Spleen (tissue), 11 donors: ENCODE measurements around the gene POLR2H. TPM values are rescaled to one million over a fixed set of nuclear protein-coding genes. Genes with fewer than 3 reads are reported as not detected.

Experiments used
- DNase-seq: peaks from one replicate; pipeline ENCODE4 v3.0.0-alpha.2; 2020
- H3K27ac ChIP-seq, 8 donors: fragments of 200-600 bp; sonication (generic) in 7 of 8; 1 replicate in 4 of 8; 2 replicates in 4 of 8; pipeline versions ENCODE4 v1.5.0 to v1.8.0; 2016 to 2021; ENCODE audit warnings: inconsistent platforms in 4 of 8, mild to moderate bottlenecking in 4 of 8, moderate library complexity in 1 of 8
- H3K27me3 ChIP-seq, 7 donors: fragments of 200-600 bp; sonication (generic) in 6 of 7; replicated peaks in 1 of 7; 1 replicate in 4 of 7; 2 replicates in 3 of 7; pipeline versions ENCODE4 v1.5.0 to v1.8.0; 2016 to 2021; ENCODE audit warnings: inconsistent platforms in 3 of 7, mild to moderate bottlenecking in 1 of 7
- H3K36me3 ChIP-seq, 6 donors: fragments of 200-600 bp; sonication (generic) in 5 of 6; 1 replicate in 4 of 6; 2 replicates in 2 of 6; pipeline versions ENCODE4 v1.5.0 to v1.8.0; 2016 to 2021; ENCODE audit warnings: inconsistent platforms in 2 of 6
- H3K4me1 ChIP-seq, 6 donors: fragments of 200-600 bp; sonication (generic) in 5 of 6; 1 replicate in 3 of 6; 2 replicates in 3 of 6; pipeline versions ENCODE4 v1.5.0 to v1.8.0; 2016 to 2021; ENCODE audit warnings: inconsistent platforms in 3 of 6
- H3K4me3 ChIP-seq, 8 donors: fragments of 200-600 bp; sonication (generic) in 7 of 8; 1 replicate in 4 of 8; 2 replicates in 4 of 8; pipeline versions ENCODE4 v1.5.0 to v1.8.0; 2016 to 2021; ENCODE audit warnings: inconsistent platforms in 4 of 8, mild to moderate bottlenecking in 4 of 8, moderate library complexity in 2 of 8
- H3K9me3 ChIP-seq, 8 donors: fragments of 200-600 bp; sonication (generic) in 7 of 8; 1 replicate in 4 of 8; 2 replicates in 4 of 8; pipeline versions ENCODE4 v1.5.0 to v1.8.0; 2016 to 2021; ENCODE audit warnings: inconsistent platforms in 4 of 8
- POLR2A ChIP-seq, 3 donors: fragments of 450-650 bp; IDR thresholded peaks; one replicate each; pipeline ENCODE4 v1.5.1; 2017; ENCODE audit warnings: antibody characterized with exemption in 3 of 3, mild to moderate bottlenecking in 1 of 3
- POLR2AphosphoS5 ChIP-seq, 3 donors: sonication (generic); formaldehyde crosslinking; IDR thresholded peaks; one replicate each; pipeline ENCODE4 v1.5.1; 2017; ENCODE audit warnings: antibody characterized with exemption in 3 of 3
- WGBS, 5 donors: extraction: QIAGEN DNeasy Blood & Tissue Kit in 3 of 5; methylation state at CpG; one replicate each; pipeline versions ENCODE4 v1.1.5 to v1.1.7; 2013 to 2018; 5-methylcytosine and 5-hydroxymethylcytosine counted together
- intact Hi-C: fragments of 100-400 bp; cut with DNase I; formaldehyde crosslinking; loops from one replicate; pipeline ENCODE4 v1.15.0; 2023; ENCODE audit warnings: low total_unique reads
- polyA plus RNA-seq, 3 donors: library from polyadenylated mRNA; stranded (reverse); fragments of 200-250 nt; gene quantifications; one replicate each; pipeline ENCODE4 v1.2.1, GENCODE V29; 2013
- total RNA-seq, 7 donors: library from RNA; depleted of rRNA in 3 of 7; stranded (reverse); fragments of >200 nt in 3 of 7; fragmentation: NEBNext Ultra II Directional in 4 of 7; extraction: Animal tissue kit (Norgen Biotek cat#: 25700) in 4 of 7; gene quantifications; one replicate each; pipeline versions ENCODE4 v1.1.0 to v1.2.1, GENCODE V29; 2016 to 2021
- TF ChIP-seq, protein P1 (sequence below), 11 experiments: fragments of 200-600 bp in 7 of 11; fragments of 450-650 bp in 4 of 11; sonication (generic) in 4 of 11; IDR thresholded peaks in 8 of 11; conservative IDR thresholded peaks in 3 of 11; 1 replicate in 7 of 11; 2 replicates in 4 of 11; pipeline versions ENCODE4 v1.4.0 to v1.8.0; 2016 to 2021; ENCODE audit warnings: antibody characterized with exemption in 11 of 11, inconsistent platforms in 4 of 11, mild to moderate bottlenecking in 1 of 11
- donor health status: healthy with polysubstance abuse.
- donor health status: DM: no; HTN: no; CAD: no; lungs with moderate emphysema.
- donor health status: DM: no; HTN: no; CAD: no.
- donor health status: Bipolar disorder and iron deficiency.
- donor health status: healthy.
- donor health status: DM: no; HTN: no; CAD: no.
- donor health status: DM: yes; HTN: yes; CAD: no.

The POLR2H gene
- total and polyA plus RNA-seq, 10 donors = 42.5 to 139 (median 86.6) TPM

DNA sequence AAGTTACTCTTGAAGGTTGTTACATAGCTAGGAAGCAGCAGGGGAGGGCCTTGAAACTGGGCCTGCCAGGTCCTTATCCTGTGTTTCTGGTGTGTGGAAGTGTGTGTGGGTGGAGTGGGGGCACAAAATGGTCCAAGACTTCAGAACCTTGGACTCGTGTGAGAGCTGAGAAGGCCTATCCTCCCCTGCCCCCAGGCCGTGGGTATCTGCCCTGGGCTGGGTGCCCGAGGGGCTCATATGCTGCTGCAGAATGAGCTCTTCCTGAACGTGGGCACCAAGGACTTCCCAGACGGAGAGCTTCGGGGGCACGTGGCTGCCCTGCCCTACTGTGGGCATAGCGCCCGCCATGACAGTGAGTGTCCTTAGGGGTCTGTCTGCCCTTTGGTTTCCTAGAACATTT is 22.8 kb downstream of the POLR2H start:
- H3K9me3 ChIP-seq = no peaks in the 10 kb centered on the region
- H3K36me3 ChIP-seq = peaks cover 0 to 16% (median 0%) of the 10 kb centered on the region in 6 donors
- H3K4me1 ChIP-seq = peaks cover 7 to 33% (median 16%) of the 10 kb centered on the region in 6 donors
- DNase-seq = no peak
- H3K27ac ChIP-seq = no peak overlapping the region
- no peak for TF ChIP-seq POLR2AphosphoS5 (IDR thresholded peaks at IDR 0.05)
- TF ChIP-seq, protein P1, sequence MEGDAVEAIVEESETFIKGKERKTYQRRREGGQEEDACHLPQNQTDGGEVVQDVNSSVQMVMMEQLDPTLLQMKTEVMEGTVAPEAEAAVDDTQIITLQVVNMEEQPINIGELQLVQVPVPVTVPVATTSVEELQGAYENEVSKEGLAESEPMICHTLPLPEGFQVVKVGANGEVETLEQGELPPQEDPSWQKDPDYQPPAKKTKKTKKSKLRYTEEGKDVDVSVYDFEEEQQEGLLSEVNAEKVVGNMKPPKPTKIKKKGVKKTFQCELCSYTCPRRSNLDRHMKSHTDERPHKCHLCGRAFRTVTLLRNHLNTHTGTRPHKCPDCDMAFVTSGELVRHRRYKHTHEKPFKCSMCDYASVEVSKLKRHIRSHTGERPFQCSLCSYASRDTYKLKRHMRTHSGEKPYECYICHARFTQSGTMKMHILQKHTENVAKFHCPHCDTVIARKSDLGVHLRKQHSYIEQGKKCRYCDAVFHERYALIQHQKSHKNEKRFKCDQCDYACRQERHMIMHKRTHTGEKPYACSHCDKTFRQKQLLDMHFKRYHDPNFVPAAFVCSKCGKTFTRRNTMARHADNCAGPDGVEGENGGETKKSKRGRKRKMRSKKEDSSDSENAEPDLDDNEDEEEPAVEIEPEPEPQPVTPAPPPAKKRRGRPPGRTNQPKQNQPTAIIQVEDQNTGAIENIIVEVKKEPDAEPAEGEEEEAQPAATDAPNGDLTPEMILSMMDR (IDR thresholded peaks at IDR 0.05 in 8 of 11, conservative IDR thresholded peaks at IDR 0.05 in 3 of 11) = no peak
- no peak for TF ChIP-seq POLR2A (IDR thresholded peaks at IDR 0.05)
- H3K27me3 ChIP-seq = peaks cover 0 to 61% (median 26%) of the 10 kb centered on the region in 7 donors
- intact Hi-C loops = no loop called here
- 58 to 79% (median 68%) methylated on average over 4 to 9 of the region's 9 CpGs for WGBS, 5 donors
- H3K4me3 ChIP-seq = no peak overlapping the region

DNA sequence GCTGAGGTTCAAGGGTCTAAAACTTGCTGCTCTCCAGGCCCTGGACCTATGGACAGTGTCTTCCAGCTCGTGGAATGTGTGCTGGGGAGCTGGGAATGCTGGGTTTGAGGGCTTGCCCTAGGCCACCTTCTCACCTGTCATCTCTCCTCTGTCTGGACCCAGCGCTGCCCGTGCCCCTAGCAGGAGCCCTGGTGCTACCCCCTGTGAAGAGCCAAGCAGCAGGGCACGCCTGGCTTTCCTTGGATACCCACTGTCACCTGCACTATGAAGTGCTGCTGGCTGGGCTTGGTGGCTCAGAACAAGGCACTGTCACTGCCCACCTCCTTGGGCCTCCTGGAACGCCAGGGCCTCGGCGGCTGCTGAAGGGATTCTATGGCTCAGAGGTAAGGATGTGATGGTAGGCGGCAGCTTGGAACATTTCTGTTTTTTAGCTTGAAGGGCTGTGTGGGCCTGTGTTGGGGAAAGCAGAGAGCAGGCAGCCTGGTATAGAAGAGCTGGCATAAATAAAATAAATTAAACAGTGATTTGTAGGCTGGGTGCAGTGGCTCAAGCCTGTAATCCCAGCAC is 23.4 kb downstream of the POLR2H start:
- no peak overlapping the region for H3K4me3 ChIP-seq
- H3K9me3 ChIP-seq = no peaks in the 10 kb centered on the region
- peaks cover 0 to 16% (median 0%) of the 10 kb centered on the region in 6 donors for H3K36me3 ChIP-seq
- WGBS, 5 donors = 87 to 96% (median 94%) methylated on average over 4 to 8 of the region's 8 CpGs
- no peak for DNase-seq
- H3K27me3 ChIP-seq = peaks cover 0 to 55% (median 23%) of the 10 kb centered on the region in 7 donors
- intact Hi-C loops = no loop called here
- no peak overlapping the region for H3K27ac ChIP-seq
- TF ChIP-seq, protein P1 (IDR thresholded peaks at IDR 0.05 in 8 of 11, conservative IDR thresholded peaks at IDR 0.05 in 3 of 11) = no peak
- TF ChIP-seq POLR2AphosphoS5 (IDR thresholded peaks at IDR 0.05) = no peak
- no peak for TF ChIP-seq POLR2A (IDR thresholded peaks at IDR 0.05)
- H3K4me1 ChIP-seq = peaks cover 7 to 33% (median 16%) of the 10 kb centered on the region in 6 donors

DNA sequence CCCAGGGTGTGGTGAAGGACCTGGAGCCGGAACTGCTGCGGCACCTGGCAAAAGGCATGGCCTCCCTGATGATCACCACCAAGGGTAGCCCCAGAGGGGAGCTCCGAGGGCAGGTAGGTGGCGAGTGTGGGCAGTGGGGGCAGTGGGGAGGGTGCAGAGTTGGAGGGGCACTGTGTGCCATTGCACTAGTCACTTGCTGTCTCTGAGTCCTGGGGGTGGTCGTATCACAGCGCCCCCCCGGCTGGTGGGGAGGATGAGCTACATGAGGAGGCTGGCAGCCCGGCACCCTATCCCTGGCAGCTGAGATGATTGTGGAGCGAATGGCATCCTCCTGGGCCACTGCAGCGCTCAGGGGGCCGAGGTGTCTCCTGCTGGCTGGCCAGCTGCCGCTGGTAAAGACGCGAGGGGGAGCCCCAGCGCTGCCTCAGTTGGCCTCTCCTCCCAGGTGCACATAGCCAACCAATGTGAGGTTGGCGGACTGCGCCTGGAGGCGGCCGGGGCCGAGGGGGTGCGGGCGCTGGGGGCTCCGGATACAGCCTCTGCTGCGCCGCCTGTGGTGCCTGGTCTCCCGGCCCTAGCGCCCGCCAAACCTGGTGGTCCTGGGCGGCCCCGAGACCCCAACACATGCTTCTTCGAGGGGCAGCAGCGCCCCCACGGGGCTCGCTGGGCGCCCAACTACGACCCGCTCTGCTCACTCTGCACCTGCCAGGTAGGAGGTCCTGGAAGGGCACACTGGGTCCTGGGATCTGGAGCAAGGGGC is 24.7 kb downstream of the POLR2H start:
- Histone ChIP-seq H3K4me3 (no peak overlapping the region), H3K4me1 (peaks cover 4 to 22% (median 8%) of the 10 kb centered on the region in 6 donors), H3K27me3 (peaks cover 0 to 42% (median 11%) of the 10 kb centered on the region in 7 donors), H3K27ac (no peak overlapping the region), H3K9me3 (no peaks in the 10 kb centered on the region), H3K36me3 (peaks cover 0 to 16% (median 0%) of the 10 kb centered on the region in 6 donors)
- WGBS, 5 donors = 70 to 75% (median 74%) methylated on average over 13 to 37 of the region's 37 CpGs
- DNase-seq = no peak
- TF ChIP-seq, protein P1 (IDR thresholded peaks at IDR 0.05 in 8 of 11, conservative IDR thresholded peaks at IDR 0.05 in 3 of 11) = no peak
- no peak for TF ChIP-seq POLR2AphosphoS5 (IDR thresholded peaks at IDR 0.05)
- intact Hi-C loops = no loop called here

DNA sequence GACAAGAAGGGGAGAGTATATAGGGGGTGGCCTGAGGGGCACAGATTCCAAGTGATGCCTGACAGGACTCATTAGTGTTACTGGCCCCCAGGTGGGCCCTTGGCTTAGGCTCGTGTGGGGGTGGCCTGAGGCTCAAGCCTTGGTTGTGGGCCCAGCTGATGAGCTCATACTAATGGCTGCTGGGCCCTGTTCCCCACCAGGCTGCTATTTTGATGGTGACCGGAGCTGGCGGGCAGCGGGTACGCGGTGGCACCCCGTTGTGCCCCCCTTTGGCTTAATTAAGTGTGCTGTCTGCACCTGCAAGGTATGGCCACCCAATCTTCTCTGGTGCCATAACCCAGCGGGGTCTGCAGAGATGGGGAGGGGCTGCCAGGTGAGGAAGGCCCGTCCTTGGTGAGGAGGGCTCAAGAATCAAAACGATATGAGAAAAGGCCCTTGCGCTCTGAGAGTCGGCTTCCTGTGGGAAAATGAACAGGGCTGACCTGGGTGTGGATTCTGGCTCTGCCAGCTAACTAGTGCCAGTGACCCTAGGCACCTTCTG is 25.7 kb downstream of the POLR2H start:
- H3K27me3 ChIP-seq = peaks cover 0 to 32% (median 2%) of the 10 kb centered on the region in 7 donors
- 88 to 94% (median 92%) methylated on average over 11 to 12 of the region's 12 CpGs for WGBS, 5 donors
- no peak for DNase-seq

More for the DNA sequence above, 25.7 kb downstream of the POLR2H start:
- Histone ChIP-seq H3K27ac (no peak overlapping the region), H3K36me3 (peaks cover 0 to 16% (median 0%) of the 10 kb centered on the region in 6 donors), H3K4me1 (peaks cover 0 to 11% (median 0%) of the 10 kb centered on the region in 6 donors), H3K4me3 (no peak overlapping the region), H3K9me3 (no peaks in the 10 kb centered on the region)
- TF ChIP-seq POLR2AphosphoS5 (IDR thresholded peaks at IDR 0.05) (no peak), POLR2A (IDR thresholded peaks at IDR 0.05) (no peak)
- TF ChIP-seq, protein P1 (IDR thresholded peaks at IDR 0.05 in 8 of 11, conservative IDR thresholded peaks at IDR 0.05 in 3 of 11) = no peak
- intact Hi-C loops = no loop called here
